Activated CD4-positive, alpha-beta memory T cell treated with anti-CD3 and anti-CD28 coated beads, Interleukin-2, amount 10 ng/mL, durations not matched to agents 7 days and 5 days (primary cell): ENCODE results near the gene NPW. TPM values are rescaled to one million over a fixed set of nuclear protein-coding genes. Genes with fewer than 3 reads are reported as not detected.

ENCODE experiments used
- CTCF ChIA-PET: fragments of 350-600 bp; sonication (Branson Sonifier 250); formaldehyde crosslinking; loops from one replicate; lab custom pipeline; 2021; ENCODE audit warnings: antibody characterized with exemption, inconsistent platforms; lab: Charles Lee
- POLR2A ChIA-PET: fragments of 350-600 bp; sonication (Branson Sonifier 250); formaldehyde crosslinking; loops from one replicate; lab custom pipeline; 2021; ENCODE audit warnings: antibody characterized with exemption; lab: Charles Lee
- DNase-seq: peaks from one replicate; pipeline ENCODE4 v3.0.0-alpha.2; 2020
- H3K27ac Mint-ChIP-seq: one replicate; pipeline ENCODE4 v1.8.0; 2021; ENCODE audit warnings: mild to moderate bottlenecking, mixed read lengths
- H3K27me3 Mint-ChIP-seq: one replicate; pipeline ENCODE4 v1.8.0; 2021; ENCODE audit warnings: mixed read lengths
- H3K36me3 Mint-ChIP-seq: one replicate; pipeline ENCODE4 v1.8.0; 2021; ENCODE audit warnings: low read depth, mixed read lengths
- H3K4me1 Mint-ChIP-seq: one replicate; pipeline ENCODE4 v1.8.0; 2021; ENCODE audit warnings: mixed read lengths
- H3K4me3 Mint-ChIP-seq: one replicate; pipeline ENCODE4 v1.8.0; 2021; ENCODE audit warnings: mild to moderate bottlenecking, mixed read lengths
- H3K9me3 Mint-ChIP-seq: one replicate; pipeline ENCODE4 v1.8.0; 2021; ENCODE audit warnings: mixed read lengths
- total RNA-seq, 2 experiments: library from RNA; stranded (reverse); gene quantifications; one replicate each; pipeline ENCODE4 v1.2.3, GENCODE V29; 2021

The NPW gene
- total RNA-seq, 2 experiments from 2014 or later: 0.48 to 0.65 TPM

DNA sequence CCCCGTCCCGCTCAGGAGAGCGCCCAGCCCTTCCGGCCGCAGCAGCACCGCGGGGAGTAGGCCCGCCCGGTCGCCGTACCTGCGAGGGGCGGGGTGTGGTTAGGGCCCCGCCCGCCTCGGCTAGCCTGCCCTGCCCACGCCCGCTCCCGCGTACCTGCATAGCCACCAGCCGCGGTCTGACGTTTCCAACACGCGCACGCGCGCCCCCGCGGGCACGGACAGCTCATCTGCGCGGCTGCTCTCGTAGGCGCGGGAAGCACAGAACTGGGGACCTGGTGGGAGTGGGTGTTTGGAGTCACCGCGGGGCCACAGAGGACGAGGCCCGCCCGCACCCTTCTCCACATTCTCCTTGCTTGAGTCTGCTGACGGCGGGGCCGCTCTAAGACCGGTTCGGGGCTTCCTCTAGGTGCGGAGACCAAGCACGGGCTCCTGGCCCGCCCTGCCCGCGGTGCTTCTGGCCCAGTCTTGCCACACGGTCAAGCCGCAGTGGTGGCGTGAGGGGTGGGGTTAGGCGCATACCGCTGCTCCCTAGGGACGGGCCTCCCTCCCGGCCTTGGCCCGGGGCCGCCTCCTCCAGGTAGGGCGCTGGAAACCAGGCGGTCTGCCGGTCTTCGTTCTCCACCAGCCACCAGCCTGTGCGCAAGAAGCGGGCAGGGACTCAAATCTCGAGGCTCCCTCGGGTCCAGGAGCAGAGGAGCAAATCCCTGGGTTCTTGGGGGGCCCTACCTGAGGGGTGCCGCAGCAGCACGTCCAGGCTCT, 40.1 kb upstream of the NPW start:
- ChIA-PET CTCF (no interaction called here), POLR2A (interaction anchor here (1.9 to 12.7 kb wide), 3 partner anchors 8 to 16 kb away, joined by 4 to 149 read pairs (median 5); partner anchors contain the start of genes NDUFB10, RNF151, RPS2 and TBL3)
- Mint-ChIP-seq H3K36me3 (peaks cover 18% of the 10 kb centered on the region), H3K9me3 (no peaks in the 10 kb centered on the region), H3K27ac (no peak overlapping the region), H3K4me1 (peaks cover 12% of the 10 kb centered on the region), H3K27me3 (peaks cover 27% of the 10 kb centered on the region), H3K4me3 (no peak overlapping the region)
- DNase-seq: no peak

DNA sequence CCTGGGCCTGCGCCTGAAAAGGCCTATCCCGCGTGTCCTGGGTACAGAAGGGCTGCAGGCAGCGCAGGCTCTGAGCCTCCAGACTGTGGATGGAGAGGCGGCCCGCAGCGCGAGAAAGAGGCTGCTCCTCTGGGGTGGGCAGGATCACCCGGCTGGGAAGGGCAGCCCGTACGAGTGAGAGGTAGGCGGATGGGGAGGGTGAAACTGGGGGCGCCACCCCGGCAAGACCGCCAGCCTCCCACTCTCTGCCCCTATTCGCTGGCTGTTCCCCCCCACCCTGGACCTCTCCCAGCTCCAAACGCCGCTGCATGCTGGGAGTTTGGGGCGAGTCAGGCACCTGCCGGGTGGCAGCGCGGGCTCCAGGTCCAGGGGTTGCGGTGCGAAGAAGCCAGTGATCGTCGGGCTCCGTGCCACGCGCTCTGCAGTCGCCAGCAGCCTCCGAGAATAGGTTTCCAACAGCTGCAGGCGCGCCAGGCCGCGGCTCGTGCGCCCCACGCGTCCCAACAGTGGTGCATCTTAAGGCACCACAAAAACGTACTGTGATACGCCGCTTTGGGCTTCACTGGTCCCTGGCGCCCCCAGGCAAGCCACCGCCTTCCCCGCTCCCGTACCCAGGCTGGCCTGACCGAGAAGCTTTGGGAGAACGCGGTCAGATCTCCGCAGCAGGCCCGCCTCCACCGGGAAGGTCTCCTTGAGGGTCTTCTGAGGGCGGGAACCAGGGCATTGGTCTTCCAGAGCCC, 39.4 kb upstream of the NPW start:
- Mint-ChIP-seq H3K27ac (no peak overlapping the region), H3K9me3 (no peaks in the 10 kb centered on the region), H3K36me3 (peaks cover 13% of the 10 kb centered on the region), H3K4me3 (no peak overlapping the region), H3K27me3 (peaks cover 27% of the 10 kb centered on the region), H3K4me1 (peaks cover 17% of the 10 kb centered on the region)
- DNase-seq: no peak
- CTCF ChIA-PET: no interaction called here
- POLR2A ChIA-PET: interaction anchor here (0.9 to 12.7 kb wide), 4 partner anchors 8 to 16 kb away, joined by 3 to 149 read pairs (median 4); partner anchors contain the start of genes NDUFB10, RNF151, RPS2 and SYNGR3

GRCh38 chr16:1980770-1981087, 38.9 kb upstream of the NPW start:
- ChIA-PET POLR2A (interaction anchor here (0.9 to 12.7 kb wide), 5 partner anchors 9 to 174 kb away, joined by 3 to 149 read pairs (median 4); partner anchors contain the start of genes NDUFB10, RNF151, RPS2 and SYNGR3), CTCF (no interaction called here)
- H3K27me3 Mint-ChIP-seq: peaks cover 27% of the 10 kb centered on the region
- H3K4me1 Mint-ChIP-seq: peaks cover 21% of the 10 kb centered on the region
- peaks cover 11% of the 10 kb centered on the region for H3K36me3 Mint-ChIP-seq
- no peaks in the 10 kb centered on the region for H3K9me3 Mint-ChIP-seq
- no peak overlapping the region for H3K27ac Mint-ChIP-seq
- no peak overlapping the region for H3K4me3 Mint-ChIP-seq
- no peak for DNase-seq

DNA sequence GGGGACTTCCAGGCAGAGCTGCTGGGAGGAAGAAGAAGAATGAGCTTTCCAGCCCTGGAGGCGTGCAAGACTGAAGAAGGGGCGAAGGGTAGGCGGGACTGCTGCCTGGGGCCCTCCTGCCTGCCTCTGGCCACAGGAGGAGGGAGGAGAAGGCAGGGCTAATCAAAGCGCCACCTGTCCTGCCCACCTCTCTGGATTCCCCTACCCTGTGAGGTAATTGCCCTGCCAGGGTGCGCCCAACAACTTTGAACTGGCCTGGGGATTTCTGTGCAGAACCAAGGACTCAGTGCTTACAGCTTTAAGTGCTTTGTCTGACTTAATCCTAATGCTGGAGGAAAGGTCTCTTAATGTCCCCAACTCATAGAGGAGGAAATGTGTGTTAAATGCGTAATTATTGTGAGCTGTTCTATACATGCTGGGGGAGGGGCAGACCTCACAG, 38.2 kb upstream of the NPW start, which contains the start of gene NOXO1:
Gene NOXO1 (minus strand): TSS at position 72 of the 439 bp plus-strand sequence. CDS start 290 bp downstream, outside the sequence.
- POLR2A ChIA-PET: interaction anchor here (1.0 to 12.7 kb wide), 6 partner anchors 9 to 274 kb away, joined by 3 to 149 read pairs (median 4); partner anchors contain the start of genes NDUFB10, RNF151, RPS2 and TBL3
- H3K9me3 Mint-ChIP-seq: no peaks in the 10 kb centered on the region
- H3K27me3 Mint-ChIP-seq: peaks cover 27% of the 10 kb centered on the region
- H3K27ac Mint-ChIP-seq: no peak within 1 kb of the TSS
- no peak for DNase-seq
- CTCF ChIA-PET: interaction anchor here (1.0 kb wide), 1 partner anchor 38 kb away, joined by 3 read pairs; the partner anchor contains the start of gene MSRB1
- H3K4me3 Mint-ChIP-seq: no peak within 1 kb of the TSS
- peaks cover 21% of the 10 kb centered on the region for H3K4me1 Mint-ChIP-seq
- peaks cover 9% of the 10 kb centered on the region for H3K36me3 Mint-ChIP-seq

DNA sequence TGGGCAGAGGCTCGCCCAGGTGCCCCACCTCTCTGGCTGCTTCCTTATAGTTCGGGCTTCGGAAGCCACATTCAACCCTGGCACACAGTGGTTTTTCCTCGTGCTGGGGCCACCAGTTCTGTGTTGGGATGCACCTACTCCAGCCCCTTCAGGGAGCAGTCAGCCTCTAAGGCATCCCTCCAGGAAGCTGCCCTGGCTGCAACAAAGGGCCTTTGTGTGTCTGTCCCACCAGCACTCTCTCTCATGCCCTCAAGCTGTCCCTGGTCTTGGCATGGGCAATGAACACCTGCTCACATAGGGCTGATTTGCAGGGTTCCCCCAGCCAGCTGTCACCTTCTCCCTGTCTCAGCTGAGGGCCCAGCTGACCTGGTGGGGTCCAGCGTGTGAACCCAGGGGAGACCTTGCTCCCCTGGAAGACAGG, 37.6 kb upstream of the NPW start:
- no peak overlapping the region for H3K4me3 Mint-ChIP-seq
- H3K27ac Mint-ChIP-seq: no peak overlapping the region
- CTCF ChIA-PET: interaction anchor here (1.0 kb wide), 1 partner anchor 39 kb away, joined by 3 read pairs; the partner anchor contains the start of gene MSRB1
- POLR2A ChIA-PET: interaction anchor here (0.7 to 12.7 kb wide), 4 partner anchors 10 to 275 kb away, joined by 3 to 149 read pairs (median 25); partner anchors contain the start of genes NDUFB10, RNF151, RPS2 and TBL3
- no peak for DNase-seq
- peaks cover 27% of the 10 kb centered on the region for H3K27me3 Mint-ChIP-seq
- H3K36me3 Mint-ChIP-seq: peaks cover 15% of the 10 kb centered on the region
- H3K9me3 Mint-ChIP-seq: no peaks in the 10 kb centered on the region
- peaks cover 21% of the 10 kb centered on the region for H3K4me1 Mint-ChIP-seq

DNA sequence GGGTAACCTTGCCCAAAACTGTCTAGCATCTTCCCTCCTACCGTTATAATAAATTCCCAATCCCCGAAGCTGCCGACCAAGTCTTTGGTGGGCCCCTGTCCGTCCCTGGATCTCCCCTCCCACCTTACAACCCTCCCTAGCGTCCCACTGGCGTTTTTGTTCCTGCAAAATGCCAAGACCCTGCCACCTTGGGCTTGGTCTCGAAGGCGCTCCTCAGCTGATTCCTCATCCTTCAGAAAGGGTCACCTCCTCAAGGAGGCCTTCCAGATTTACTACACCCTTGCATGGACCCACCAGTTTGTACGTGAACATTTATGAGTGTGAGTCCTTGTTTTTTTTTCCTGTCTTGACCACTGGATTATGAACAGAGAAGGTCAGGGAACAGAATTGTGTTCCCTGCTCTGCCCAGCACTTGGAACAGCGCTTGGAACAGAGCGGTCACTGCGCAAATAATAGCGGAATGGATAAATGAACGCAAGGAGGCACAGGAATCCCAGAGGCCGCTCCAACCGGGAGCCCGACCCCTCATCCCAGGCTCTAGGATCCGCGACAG, 36.5 kb upstream of the NPW start:
- DNase-seq: no peak
- Mint-ChIP-seq H3K27me3 (peaks cover 28% of the 10 kb centered on the region), H3K9me3 (no peaks in the 10 kb centered on the region), H3K36me3 (peaks cover 12% of the 10 kb centered on the region), H3K4me1 (peaks cover 21% of the 10 kb centered on the region), H3K27ac (no peak overlapping the region), H3K4me3 (peak overlapping the region; percentile 80)
- ChIA-PET POLR2A (interaction anchor here (1.9 to 12.7 kb wide), 4 partner anchors 9 to 172 kb away, joined by 7 to 149 read pairs (median 30); partner anchors contain the start of genes NDUFB10, RNF151, RPS2 and TBL3), CTCF (interaction anchor here (1.1 kb wide), 1 partner anchor 170 kb away, joined by 3 read pairs; no protein-coding TSS in a partner anchor)

DNA sequence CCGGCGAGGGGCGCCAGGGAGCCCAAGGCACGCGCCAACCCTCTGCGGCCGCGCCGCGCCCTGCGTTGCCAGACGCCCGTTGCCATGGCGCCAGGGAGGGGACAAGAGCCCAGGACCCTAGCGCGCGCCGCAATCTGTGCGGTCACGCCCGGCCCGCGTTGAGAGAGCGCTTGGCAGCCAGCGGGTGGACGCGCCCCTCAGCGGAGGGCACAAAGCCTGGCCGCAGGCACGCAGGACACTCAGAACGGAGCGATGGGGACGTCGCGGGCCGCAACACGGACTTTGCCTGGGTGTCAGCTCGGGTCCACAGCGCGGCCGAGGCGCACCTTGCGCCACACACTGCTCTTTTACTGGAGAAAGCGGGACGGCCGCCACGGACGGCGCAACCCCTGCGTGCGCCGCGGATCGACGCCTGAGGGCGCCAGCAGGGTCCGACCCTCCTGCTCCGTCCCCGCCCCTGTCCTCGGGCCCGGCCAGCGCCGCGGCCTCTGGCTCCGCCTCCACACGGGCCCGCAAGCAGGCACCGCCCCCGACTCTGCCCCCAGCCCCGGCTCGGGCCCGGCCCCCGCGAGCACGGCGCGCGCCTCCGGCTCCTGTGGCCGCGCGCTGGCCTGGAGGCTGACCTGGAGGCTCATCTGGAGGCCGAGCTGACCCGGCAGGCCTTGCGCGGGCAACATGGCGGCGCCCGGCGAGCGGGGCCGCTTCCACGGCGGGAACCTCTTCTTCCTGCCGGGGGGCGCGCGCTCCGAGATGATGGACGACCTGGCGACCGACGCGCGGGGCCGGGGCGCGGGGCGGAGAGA, 35.8 kb upstream of the NPW start, which contains the start of gene GFER:
Gene GFER (plus strand): TSS at position 650 of the 803 bp plus-strand sequence. CDS start 26 bp downstream, at position 676.
- Mint-ChIP-seq H3K4me3 (peak within 1 kb of the TSS; percentile 80), H3K36me3 (peaks cover 14% of the 10 kb centered on the region), H3K27ac (peak within 1 kb of the TSS; percentile 32), H3K9me3 (no peaks in the 10 kb centered on the region), H3K4me1 (peaks cover 24% of the 10 kb centered on the region), H3K27me3 (peaks cover 32% of the 10 kb centered on the region)
- ChIA-PET CTCF (interaction anchor here (1.1 to 1.7 kb wide), 2 partner anchors 12 to 169 kb away, joined by 3 to 6 read pairs; partner anchors contain the start of gene TBL3), POLR2A (interaction anchor here (0.8 to 12.7 kb wide), 6 partner anchors 8 to 171 kb away, joined by 4 to 149 read pairs (median 10); partner anchors contain the start of genes NDUFB10, RNF151, RPS2 and TBL3)
- DNase-seq: peak; percentile 83

- H3K27me3 Mint-ChIP-seq: peaks cover 40% of the 10 kb centered on the region
- H3K27ac Mint-ChIP-seq: peak overlapping the region; percentile 32
- peaks cover 32% of the 10 kb centered on the region for H3K4me1 Mint-ChIP-seq
- ChIA-PET POLR2A (interaction anchor here (0.8 to 12.7 kb wide), 6 partner anchors 8 to 171 kb away, joined by 4 to 149 read pairs (median 10); partner anchors contain the start of genes NDUFB10, RNF151, RPS2 and TBL3), CTCF (interaction anchor here (0.7 to 1.7 kb wide), 2 partner anchors 13 to 19 kb away, joined by 3 to 6 read pairs; partner anchors contain the start of gene TBL3)
- H3K9me3 Mint-ChIP-seq: no peaks in the 10 kb centered on the region
- peaks cover 13% of the 10 kb centered on the region for H3K36me3 Mint-ChIP-seq
- peak overlapping the region; percentile 80 for H3K4me3 Mint-ChIP-seq
- DNase-seq: no peak
These were observed 35.0 kb upstream of the NPW start for GRCh38 chr16:1984347-1985225.

- H3K4me1 Mint-ChIP-seq: peaks cover 34% of the 10 kb centered on the region
- peaks cover 13% of the 10 kb centered on the region for H3K36me3 Mint-ChIP-seq
- DNase-seq: no peak
- CTCF ChIA-PET: interaction anchor here (0.7 to 1.7 kb wide), 3 partner anchors 14 to 18 kb away, joined by 3 to 6 read pairs (median 3); partner anchors contain the start of gene TBL3
- POLR2A ChIA-PET: interaction anchor here (1.1 to 12.7 kb wide), 4 partner anchors 13 to 170 kb away, joined by 3 to 149 read pairs (median 30); partner anchors contain the start of genes NDUFB10, RNF151, RPS2 and TBL3
- H3K27me3 Mint-ChIP-seq: peaks cover 36% of the 10 kb centered on the region
- peak overlapping the region; percentile 80 for H3K4me3 Mint-ChIP-seq
- no peaks in the 10 kb centered on the region for H3K9me3 Mint-ChIP-seq
- no peak overlapping the region for H3K27ac Mint-ChIP-seq
These were observed 34.0 kb upstream of the NPW start for GRCh38 chr16:1985466-1986150.

DNA sequence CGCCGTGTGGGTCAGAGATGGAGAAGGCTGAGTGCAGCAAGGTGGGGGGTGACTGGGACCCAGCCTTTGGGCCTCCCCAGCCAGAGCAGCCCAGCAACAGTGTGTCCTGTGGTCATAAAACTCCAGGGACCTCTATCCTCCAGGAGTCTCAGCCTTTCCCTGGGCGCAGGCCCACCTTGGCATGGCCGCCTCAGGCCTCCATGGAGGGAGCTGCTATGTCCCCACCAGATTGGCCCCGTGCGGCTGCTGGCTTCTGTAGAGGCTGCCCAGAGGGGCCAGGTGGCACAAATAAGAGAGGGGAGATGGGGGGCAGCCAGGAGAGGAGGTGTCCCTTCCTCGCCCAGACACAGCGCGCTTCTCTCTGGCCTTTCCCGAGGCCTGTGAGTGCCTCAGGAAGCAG, 32.4 kb upstream of the NPW start:
- no peaks in the 10 kb centered on the region for H3K9me3 Mint-ChIP-seq
- CTCF ChIA-PET: no interaction called here
- H3K4me3 Mint-ChIP-seq: no peak overlapping the region
- peaks cover 44% of the 10 kb centered on the region for H3K4me1 Mint-ChIP-seq
- DNase-seq: no peak
- H3K27me3 Mint-ChIP-seq: peaks cover 25% of the 10 kb centered on the region
- H3K27ac Mint-ChIP-seq: no peak overlapping the region
- POLR2A ChIA-PET: interaction anchor here (1.9 to 12.7 kb wide), 3 partner anchors 15 to 23 kb away, joined by 5 to 149 read pairs (median 47); partner anchors contain the start of genes NDUFB10, RNF151, RPS2 and TBL3
- peaks cover 13% of the 10 kb centered on the region for H3K36me3 Mint-ChIP-seq
